GM18909 (cell line): ENCODE data around the gene G3BP1.
"Not testable (repeated sequence)": the region's sequence is repeated elsewhere in the genome, so short reads cannot be mapped to it uniquely, and the experiment has no call there.

ENCODE experiments used
- ATAC-seq: cut with Tn5 transposase; IDR thresholded peaks from one replicate; pipeline ENCODE4 v1.9.1; 2021; ENCODE audit warnings: mild to moderate bottlenecking; ENCODE audit not compliant: unreplicated experiment, poor library complexity

The G3BP1 gene

DNA sequence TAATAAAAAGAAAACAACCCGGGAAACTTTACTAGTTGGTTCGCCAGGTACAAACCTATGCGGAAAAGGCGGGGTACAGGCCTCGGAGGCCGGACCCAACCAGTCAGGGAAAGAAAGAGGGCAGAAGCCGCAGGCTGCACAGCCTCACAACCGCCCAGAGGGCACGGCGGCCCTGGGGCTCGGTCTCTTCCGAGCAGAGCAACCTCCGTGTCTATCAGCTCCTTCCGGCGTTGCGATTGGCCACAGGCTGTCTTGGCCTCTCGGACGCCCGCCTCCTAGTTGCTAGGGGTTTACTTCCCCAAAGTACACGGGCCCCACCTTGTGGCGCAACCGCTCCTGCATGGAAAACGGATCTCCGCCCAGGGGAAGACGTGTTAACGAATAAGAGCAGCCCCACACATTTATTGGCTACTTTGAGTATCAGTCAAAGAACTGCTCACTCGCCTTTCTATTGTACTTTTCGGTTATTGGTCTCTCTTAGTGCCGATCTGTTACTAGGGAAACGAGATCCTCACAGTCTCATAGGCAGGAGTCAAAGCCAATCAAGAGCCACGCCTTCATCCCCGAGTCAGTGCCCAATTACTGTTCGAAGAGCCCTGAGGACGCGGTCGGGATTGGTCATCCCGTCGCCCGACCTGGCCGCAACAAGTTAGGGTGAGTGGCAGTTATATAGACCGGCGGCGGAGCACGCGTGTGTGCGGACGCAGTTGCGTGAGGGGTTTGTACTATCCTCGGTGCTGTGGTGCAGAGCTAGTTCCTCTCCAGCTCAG, at the start of gene G3BP1:
Gene G3BP1, plus strand, starts transcription at position 696 of the 770 bp plus-strand sequence. CDS start 14,667 bp downstream, outside the sequence.
- peak; percentile 85 for ATAC-seq

DNA sequence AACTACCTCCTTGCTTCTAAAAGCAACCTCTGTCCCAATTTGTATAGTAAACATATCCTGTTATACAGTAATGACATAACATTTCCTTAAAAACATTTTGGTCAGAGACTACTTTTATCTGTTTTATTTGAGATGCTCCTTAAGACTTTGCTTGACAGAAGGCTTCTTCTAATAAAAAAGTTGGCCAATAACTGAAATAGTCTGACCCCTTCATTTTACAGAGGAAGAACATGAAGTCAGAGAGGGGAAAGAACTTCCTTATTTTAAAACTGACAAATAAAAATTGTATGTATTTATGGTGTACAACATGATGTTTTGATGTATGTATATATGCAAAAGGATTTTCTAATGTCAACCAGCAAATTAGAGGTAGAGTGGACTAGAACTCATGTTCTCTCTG, 49.2 kb upstream of the G3BP1 start:
- ATAC-seq, result no peak

DNA sequence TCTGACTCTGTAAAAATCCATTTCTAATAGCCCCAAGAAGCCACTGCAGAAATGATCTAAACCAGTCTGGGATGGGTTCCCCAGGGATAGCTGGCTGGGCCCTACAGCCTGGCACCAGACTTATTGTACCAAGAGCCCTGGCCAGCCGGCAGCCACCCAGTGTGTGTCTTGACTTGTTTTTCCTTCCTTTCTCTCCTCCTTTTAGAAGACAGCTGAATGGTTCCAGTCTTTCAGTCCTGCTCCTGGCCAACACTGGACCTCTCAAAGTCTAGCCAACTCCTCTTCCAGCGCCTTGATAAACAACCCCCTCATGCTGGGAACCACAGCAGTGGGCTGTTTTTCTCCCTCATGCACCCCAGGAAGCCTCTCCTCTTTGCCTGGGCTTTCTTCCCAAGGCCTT, 47.4 kb upstream of the G3BP1 start:
- no peak for ATAC-seq

DNA sequence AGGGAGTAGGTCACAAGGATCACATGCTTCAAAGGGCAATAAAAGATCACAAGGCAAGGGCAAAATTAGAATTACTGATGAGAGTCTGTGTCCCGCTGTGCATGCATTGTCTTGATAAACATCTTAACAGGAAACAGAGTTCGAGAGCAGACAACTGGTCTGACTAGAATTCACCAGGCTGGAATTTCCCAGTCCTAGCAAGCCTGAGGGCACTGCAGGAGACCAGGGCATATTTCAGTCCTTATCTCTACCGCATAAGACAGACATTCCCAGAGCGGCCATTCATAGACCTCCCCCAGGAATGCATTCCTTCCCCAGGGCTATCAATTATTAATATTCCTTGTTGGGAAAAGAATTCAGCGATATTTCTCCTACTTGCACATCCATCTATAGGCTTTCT, 42.2 kb upstream of the G3BP1 start:
- ATAC-seq, result not testable (repeated sequence)

DNA sequence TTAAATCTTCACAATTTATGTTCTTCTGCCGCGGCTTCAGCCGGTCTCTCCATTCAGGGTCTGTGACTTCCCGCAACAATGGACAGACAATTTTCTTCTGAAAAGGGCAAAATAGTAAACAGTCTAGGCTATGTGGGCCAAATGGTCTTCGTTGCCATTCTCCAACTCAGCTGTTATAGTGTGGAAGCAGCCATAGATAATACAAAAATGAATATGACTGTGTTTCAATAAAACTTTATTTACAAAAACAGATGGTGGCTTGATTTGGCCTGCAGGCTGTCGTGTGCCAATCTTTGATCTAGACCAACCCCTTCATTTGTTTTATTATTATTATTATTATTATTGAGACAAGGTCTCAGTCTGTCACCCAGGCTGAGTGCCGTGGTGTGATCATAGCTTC, 41.4 kb upstream of the G3BP1 start:
- no peak for ATAC-seq

DNA sequence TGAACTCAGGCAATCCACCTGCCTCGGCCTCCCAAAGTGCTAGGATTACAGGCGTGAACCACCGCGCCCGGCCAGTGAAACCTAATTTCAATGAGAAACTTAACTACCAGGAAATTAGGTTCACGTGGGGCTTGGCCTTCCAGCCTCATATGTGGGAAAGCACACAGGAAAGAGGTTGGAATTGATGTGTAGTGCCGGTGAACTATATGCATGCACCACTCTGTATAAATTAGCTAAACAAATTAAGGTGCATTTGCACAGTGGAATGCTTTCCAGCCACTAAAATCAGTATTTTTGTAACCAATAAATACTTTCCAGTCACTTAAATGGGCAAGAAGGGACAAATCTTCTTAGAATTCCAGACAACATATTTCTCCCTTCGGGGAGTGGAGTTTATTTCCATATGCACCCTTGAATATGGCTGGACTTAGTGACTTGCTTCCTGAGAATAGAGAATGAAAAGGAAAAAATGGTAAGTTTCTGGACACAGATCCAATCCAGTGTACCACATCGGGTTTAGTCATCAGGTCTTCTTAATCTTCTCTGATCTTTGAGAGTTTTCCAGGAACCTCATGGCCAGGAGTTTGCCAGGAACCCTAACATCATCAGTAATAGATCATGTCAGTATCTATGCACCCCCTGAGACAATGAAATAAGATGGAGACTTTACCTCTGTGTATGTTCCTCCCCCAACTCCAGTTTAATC, 38.2 kb upstream of the G3BP1 start:
- ATAC-seq, result no peak

DNA sequence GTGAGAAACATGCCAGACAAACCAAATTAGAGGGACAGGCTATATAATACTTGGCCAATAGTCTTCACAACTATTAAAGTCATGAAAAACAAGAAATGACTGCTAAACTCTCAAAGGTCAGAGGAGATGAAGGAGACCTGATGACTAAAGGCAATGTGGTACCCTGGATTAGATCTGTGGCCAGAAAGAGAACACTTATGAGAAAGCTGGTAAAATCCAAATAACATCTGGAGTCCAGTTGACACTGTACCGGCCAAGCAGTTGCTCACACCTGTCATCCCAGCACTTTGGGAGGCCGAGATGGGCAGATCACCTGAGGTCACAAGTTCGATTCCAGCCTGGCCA, 37.7 kb upstream of the G3BP1 start:
- no peak for ATAC-seq

DNA sequence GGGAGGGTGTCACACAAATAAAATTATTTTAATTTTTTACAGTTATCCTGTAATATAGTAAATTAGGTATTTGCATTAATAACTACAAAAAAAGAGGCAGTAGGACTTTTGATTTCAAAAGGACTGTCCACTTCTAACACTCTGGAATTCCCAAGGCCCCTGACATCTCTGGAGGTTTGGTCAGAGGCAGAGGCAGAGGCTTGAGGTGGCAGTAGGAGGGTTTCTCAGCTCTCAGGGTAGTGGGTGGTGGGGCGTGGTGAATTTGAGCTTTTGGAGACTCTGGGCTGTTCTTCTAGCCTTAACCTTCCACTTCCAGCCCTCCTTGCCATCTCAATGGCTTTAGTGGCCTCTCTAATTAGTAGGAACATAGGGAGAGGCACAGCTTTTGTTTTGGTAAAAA, 36.1 kb upstream of the G3BP1 start:
- no peak for ATAC-seq

DNA sequence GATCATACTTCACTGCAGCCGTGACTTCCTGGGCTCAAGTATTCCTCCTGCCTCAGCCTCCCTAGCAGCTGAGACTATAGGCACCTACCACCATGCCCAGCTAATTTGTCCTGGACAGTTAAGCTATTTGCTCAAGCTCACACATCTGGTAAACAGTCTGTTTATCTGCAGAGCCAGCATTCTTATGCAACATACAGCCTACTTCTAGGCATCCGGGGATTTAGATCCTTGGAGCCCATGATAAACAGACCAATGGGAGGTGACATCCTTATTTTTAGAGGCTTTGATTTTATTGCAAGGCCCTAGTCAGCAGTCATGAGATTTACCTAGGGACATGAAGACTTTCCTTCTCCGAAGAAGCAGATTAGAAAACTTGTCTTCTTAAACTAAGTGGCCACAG, 34.3 kb upstream of the G3BP1 start:
- ATAC-seq, result no peak

DNA sequence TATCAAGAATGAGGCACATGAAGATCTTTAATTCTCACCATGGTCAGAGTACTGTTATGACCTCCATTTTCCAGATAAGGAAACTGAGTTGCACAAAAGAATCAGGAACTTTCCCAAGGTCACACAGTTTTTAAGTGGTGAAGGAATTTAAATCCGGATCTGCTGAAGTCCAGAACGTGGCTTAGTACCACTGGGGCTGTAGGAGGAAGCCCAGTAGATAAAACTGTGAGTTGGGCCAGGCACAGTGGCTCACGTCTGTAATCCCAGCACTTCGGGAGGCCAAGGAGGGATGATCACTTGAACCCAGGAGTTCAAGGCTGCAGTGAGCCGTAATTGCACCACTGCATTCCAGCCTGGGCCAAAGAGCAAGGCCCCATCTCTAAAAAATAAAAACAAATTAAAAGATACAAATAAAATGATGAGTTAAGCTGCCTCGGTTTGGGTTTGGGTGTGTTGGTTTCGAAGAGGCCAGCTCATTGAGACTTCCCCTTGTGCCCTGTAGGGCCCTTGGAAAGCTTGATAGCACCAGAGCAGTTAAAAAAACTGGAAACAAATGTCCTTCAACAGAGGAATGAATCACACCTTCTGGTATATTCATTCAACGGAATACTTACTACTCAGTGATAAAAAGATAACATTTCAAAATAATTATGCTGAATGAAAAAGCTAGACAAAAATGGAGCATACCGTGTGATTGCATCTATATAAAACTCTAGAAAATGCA, 33.5 kb upstream of the G3BP1 start:
- ATAC-seq, result no peak

DNA sequence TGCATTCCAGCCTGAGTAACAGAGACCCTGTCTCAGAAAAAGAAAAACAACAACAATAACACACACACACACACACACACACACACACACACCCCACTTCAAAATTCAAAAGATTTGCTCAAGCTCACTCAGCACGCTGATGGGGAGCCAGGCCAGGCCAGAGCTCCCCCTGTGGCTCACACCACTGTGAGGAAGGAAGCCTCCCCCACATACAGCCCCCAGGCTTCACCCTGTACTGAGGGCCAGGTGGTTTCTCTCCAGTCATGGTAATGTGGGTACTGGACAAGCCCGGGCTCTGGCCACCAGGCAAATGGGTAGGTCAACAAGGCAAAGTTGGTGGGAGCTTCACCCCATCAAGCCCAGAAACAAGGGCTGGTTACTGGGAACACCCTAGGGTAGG, 32.4 kb upstream of the G3BP1 start:
- no peak for ATAC-seq

DNA sequence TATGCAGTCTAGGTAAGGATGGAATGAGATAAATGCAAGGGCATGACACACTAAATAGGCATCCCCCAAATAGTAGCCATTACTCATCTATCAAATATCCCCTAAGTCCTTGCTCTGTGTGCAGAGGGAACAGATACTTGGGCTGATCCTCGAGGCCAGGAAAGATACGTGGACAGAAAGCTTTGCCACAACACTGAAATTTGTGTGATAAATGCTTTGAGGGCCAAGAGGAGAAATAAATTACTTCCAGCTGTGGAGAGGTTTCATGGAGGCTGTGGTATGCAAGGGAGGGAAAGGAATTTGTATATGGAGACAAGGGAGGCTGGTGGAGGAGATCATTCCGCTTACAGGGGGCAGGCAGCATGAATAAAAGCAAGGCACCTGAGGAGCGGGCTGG, 31.8 kb upstream of the G3BP1 start:
- no peak for ATAC-seq

DNA sequence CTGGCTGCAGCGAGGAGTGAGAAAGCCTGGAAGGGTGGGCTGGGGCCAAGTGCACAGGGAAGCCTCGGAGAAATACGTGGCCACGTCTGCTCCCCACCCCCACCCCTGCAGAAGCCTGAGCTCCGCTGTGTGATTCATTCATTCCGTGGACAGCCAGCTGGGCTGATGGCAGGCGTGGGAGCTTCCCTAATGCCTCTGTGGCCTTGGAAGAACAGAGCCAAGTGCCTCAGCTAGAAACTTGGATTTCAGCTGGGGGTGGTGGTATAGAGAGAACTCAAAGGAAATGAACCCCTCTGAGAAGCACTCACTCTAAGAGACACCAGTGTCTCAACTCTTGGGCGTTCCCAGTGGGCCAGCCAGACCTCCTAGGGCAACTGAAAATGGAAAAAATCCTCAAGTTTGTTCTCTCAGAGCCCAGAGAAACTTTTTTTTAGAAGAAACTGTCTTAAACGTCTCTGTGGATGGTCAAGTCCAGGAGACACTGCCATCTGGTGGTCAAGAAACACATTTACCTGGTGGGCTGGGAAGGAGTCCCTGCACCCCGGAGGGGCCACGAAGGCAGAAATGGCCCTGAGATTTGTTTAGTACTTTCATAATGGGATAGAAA, 31.3 kb upstream of the G3BP1 start:
- peak; percentile 65 for ATAC-seq

DNA sequence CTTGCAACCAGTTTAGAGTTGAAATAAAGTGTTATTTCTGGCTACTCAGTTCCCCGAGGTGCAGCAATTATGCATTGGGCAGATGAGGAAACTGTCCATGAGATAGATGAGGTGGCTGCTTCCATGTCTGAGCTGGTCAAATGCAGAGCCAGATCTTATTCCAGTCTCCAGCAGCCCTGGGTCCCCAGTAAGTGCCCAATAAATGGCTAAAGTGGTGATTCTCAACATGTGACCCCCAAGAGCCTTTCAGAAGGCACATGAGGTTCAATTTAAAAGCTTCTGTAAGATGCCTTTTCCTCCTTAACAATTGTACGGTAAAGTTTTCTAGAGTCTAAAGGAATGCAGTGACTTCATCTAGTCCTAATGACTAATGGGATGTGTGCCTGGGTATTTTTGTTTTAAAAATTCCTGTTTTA, 30.8 kb upstream of the G3BP1 start:
- peak; percentile 21 for ATAC-seq

DNA sequence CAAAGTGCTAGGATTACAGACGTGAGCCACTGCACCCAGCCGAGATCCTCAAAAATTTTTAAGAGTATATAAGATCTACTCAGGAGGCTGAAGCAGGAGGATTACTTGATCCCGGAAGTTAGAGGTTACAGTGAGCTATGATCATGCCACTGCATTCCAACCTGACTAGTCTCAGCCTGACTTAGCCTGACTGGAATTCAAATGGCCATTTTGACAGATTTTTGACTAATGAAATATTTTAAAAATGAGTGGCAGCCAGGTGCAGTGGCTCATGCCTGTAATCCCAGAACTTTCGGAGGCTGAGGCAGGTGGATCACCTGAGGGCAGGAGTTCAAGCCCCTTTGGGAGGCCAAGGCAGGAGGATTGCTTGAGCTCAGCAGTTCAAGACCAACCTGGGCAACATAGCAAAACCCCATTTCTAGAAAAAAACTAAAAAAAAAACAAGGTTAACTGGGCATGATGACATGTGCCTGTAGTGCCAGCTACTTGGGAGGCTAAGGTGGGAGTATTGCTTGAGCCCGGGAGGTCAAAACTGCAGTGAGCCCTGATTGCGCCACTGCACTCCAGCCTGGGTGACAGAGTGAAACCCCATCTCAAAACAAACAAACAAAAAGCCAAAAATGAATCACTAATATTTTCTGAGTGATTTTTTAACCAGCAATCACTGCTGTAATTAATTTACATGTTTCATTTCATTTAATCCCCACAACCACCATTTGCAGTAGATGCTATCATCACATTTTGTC, 29.9 kb upstream of the G3BP1 start:
- no peak for ATAC-seq

DNA sequence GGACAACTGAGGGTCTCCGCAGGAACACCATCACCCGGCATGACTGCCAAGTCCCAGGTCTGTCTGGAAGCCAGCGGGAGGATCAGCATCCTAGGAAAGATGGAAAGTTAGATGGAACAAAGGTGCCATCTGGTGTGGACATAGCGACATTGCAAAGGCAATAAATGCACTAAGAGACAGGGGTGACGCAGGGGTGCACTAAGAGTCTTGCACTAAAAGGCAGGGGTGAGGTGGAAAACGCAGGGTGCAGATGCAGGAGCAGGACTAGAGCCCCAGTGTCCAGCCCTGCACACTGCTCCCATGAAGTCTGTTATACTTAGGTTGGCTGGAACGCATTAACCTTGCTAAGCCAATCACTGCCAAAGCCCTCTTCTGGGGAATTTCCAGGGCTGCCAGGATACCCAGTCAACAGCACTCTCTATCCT, 28.9 kb upstream of the G3BP1 start:
- ATAC-seq, result no peak

DNA sequence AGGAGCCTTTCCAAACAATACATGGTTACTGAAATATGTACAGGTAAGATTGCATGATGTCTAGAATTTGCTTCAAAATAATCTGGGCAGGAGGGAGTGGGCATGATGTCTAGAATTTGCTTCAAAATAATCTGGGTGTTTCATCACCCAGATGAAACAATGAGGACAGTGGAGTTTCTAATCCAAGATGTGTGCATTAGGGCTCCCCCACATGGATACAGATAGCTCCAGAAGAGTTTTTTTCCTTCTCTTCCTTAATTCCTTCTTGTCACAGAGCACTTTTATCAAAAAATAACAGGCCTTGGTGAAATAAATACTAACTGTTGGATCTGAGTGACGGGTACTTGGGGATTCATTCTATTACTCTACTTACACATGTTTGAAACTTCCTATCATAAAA, 28.2 kb upstream of the G3BP1 start:
- no peak for ATAC-seq

DNA sequence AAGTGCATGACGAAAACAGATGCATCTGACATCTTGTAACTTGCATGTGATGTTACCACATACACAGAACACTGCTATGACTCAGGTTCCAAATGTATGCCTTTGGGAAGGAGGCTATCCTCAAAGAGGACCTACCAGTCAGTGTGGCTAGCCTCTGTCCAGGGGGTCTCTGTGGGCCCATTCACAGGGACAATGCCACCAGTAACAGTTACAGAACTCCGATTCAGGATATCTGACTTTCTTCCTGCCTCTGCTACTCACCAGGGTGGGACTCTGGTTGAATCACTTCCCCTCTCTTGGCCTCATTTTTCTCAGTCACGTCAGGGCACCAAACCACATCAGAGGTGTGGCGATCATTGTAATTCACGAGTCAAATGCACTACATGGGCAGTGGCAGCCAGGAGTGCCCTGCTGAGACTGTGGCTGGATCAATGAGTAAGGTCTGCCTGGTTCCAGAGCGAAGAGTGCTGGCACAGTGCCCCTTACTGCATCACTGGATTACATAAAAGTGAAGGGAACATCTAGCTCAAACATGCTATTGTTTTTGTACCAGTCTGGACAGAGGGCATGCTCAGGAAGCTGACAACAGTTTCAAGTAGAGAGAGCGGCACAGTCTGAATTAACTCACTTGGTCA, 26.6 kb upstream of the G3BP1 start:
- peak; percentile 51 for ATAC-seq

DNA sequence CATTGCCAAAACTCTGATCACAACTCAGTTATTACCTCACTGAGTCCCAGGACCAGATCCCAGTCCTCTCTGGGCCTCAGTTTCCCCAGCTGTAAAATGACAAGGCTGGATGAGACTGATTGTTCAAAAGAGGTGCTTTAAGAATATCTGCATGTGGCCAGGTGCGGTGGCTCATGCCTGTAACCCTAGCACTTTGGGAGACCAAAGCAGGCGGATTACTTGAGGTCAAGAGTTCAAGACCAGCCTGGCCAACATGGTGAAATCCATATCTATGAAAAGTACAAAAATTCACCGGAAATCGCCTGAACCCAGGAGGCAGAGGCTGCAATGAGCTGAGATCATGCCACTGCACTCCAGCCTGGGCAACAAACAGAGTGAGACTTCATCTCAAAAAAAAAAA, 21.6 kb upstream of the G3BP1 start:
- ATAC-seq, result no peak

DNA sequence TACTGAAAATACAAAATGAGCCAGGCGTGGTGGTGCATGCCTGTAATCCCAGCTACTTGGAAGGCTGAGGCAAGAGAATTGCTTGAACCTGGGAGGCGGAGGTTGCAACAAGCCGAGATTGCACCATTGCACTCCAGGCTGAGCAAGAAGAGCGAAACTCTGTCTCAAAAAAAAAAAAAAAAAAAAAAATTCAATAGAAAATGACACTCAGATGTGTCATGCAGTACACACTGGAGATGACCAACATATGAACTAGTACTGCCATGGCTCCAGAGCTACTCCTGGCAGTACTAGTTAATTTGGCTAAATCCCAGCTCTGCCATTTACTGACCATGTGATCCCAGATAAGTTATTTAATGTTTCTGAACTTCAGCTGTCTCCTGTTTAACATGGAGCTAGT, 20.7 kb upstream of the G3BP1 start:
- ATAC-seq, result no peak
